Peyer's patch (tissue), 4 donors: ENCODE results near the gene APOL4.

Source experiments
- CTCF ChIP-seq, 6 experiments: fragments of 450-650 bp in 4 of 6; fragments of 200-600 bp in 2 of 6; sonication (generic) in 1 of 6; IDR thresholded peaks; one replicate each; pipeline ENCODE4 v1.5.1; 2017 to 2019; ENCODE audit warnings: antibody characterized with exemption in 6 of 6, mild to moderate bottlenecking in 3 of 6, moderate library complexity in 1 of 6
- POLR2A ChIP-seq, 2 donors: fragments of 450-650 bp; IDR thresholded peaks; one replicate each; pipeline ENCODE4 v1.5.1; 2017; ENCODE audit warnings: antibody characterized with exemption in 2 of 2, mild to moderate bottlenecking in 2 of 2, moderate library complexity in 2 of 2

GRCh38 chr22:36198536-36198935 is 3.1 kb downstream of the APOL4 start:
- no peak for TF ChIP-seq POLR2A (IDR thresholded peaks at IDR 0.05)
- TF ChIP-seq CTCF (IDR thresholded peaks at IDR 0.05): no peak
